Skin of body (tissue), 1 donor: ENCODE results near the gene LMAN2L. TPM values are rescaled to one million over a fixed set of nuclear protein-coding genes. Genes with fewer than 3 reads are reported as not detected.

Experiments
- total RNA-seq: library from RNA; depleted of rRNA; stranded (reverse); fragments of >200 nt; gene quantifications from one replicate; pipeline ENCODE4 v1.2.3, GENCODE V29; 2014

The LMAN2L gene
- total RNA-seq, 1 donor from 2014 or later, result 24.6 TPM

Other genes with a start within 250 kb of the LMAN2L start
- gene NEURL3, start 234.7 kb downstream of the LMAN2L start, total RNA-seq, result 0.10 TPM
- gene ARID5A, start 203.3 kb downstream of the LMAN2L start, total RNA-seq, result 16.2 TPM
- gene KANSL3, start 101.8 kb downstream of the LMAN2L start, total RNA-seq, result 26.0 TPM
- 0.10 TPM for gene FER1L5, start 97.3 kb downstream of the LMAN2L start, total RNA-seq
- 4.9 TPM for gene CNNM4, start 20.8 kb upstream of the LMAN2L start, total RNA-seq
- 6.3 TPM for gene CNNM3, start 76.2 kb upstream of the LMAN2L start, total RNA-seq
- 7.2 TPM for gene ANKRD23, start 104.0 kb upstream of the LMAN2L start, total RNA-seq
- gene ANKRD39, start 118.0 kb upstream of the LMAN2L start, total RNA-seq, result 4.4 TPM
- 24.3 TPM for gene SEMA4C, start 130.0 kb upstream of the LMAN2L start, total RNA-seq
- 0.79 TPM for gene FAM178B, start 246.5 kb upstream of the LMAN2L start, total RNA-seq